SK-N-SH treated with all-trans-retinoic acid at 6 μM for 48 hours (cell line): ENCODE measurements around the gene SNRPE.

Source experiments
- ATAC-seq: fragments of 200-7000 bp; cut with Tn5 transposase; 3 replicates; pipeline ENCODE4 v1.9.1; 2020; ENCODE audit warnings: mild to moderate bottlenecking, moderate library complexity
- ARNTL ChIP-seq: fragments of 450-650 bp; formaldehyde crosslinking; IDR thresholded peaks from 2 replicates; pipeline ENCODE4 v1.5.0; 2020; ENCODE audit warnings: low read depth, mild to moderate bottlenecking, moderate library complexity, borderline replicate concordance
- BACH2 ChIP-seq: fragments of 250-450 bp; sonication (Bioruptor Pico); IDR thresholded peaks from 2 replicates; pipeline ENCODE4 v1.9.0; 2021; ENCODE audit warnings: mild to moderate bottlenecking, borderline replicate concordance
- ESRRG ChIP-seq: fragments of 250-450 bp; sonication (Bioruptor Pico); IDR thresholded peaks from 2 replicates; pipeline ENCODE4 v1.6.1; 2021; ENCODE audit warnings: mild to moderate bottlenecking
- GLIS3 ChIP-seq: fragments of 250-450 bp; sonication (Bioruptor Pico); IDR thresholded peaks from 2 replicates; pipeline ENCODE4 v1.5.0; 2020; ENCODE audit warnings: mild to moderate bottlenecking, moderate library complexity
- OSR1 ChIP-seq: fragments of 250-450 bp; sonication (Bioruptor Pico); IDR thresholded peaks from 2 replicates; pipeline ENCODE4 v1.8.0; 2022; ENCODE audit warnings: moderate library complexity, mild to moderate bottlenecking, inconsistent platforms
- PATZ1 ChIP-seq: fragments of 250-450 bp; sonication (Bioruptor Pico); IDR thresholded peaks from 2 replicates; pipeline ENCODE4 v1.8.0; 2020; ENCODE audit warnings: mild to moderate bottlenecking, moderate library complexity, borderline replicate concordance
- PPARA ChIP-seq: fragments of 250-450 bp; sonication (Bioruptor Pico); IDR thresholded peaks from 2 replicates; pipeline ENCODE4 v1.5.0; 2020; ENCODE audit warnings: mild to moderate bottlenecking, borderline replicate concordance
- RARB ChIP-seq: fragments of 250-450 bp; sonication (Bioruptor Pico); IDR thresholded peaks from 2 replicates; pipeline ENCODE4 v1.8.0; 2021; ENCODE audit warnings: mild to moderate bottlenecking, moderate library complexity
- SNAI2 ChIP-seq: fragments of 250-450 bp; sonication (Bioruptor Pico); IDR thresholded peaks from 2 replicates; pipeline ENCODE4 v1.5.0; 2020; ENCODE audit warnings: mild to moderate bottlenecking, moderate library complexity
- TCF4 ChIP-seq: fragments of 250-450 bp; sonication (Bioruptor Pico); IDR thresholded peaks from 2 replicates; pipeline ENCODE4 v1.8.0; 2021; ENCODE audit warnings: mild to moderate bottlenecking, moderate library complexity, borderline replicate concordance
- TOX ChIP-seq: fragments of 250-450 bp; sonication (Bioruptor Pico); IDR thresholded peaks from 2 replicates; pipeline ENCODE4 v1.8.0; 2021; ENCODE audit warnings: mild to moderate bottlenecking, moderate library complexity, borderline replicate concordance
- TSHZ2 ChIP-seq: fragments of 250-450 bp; sonication (Bioruptor Pico); IDR thresholded peaks from 2 replicates; pipeline ENCODE4 v1.5.0; 2020; ENCODE audit warnings: mild to moderate bottlenecking, moderate library complexity
- ZFP30 ChIP-seq: fragments of 450-650 bp; formaldehyde crosslinking; IDR thresholded peaks from 2 replicates; pipeline ENCODE4 v1.5.0; 2022; ENCODE audit warnings: mild to moderate bottlenecking, moderate library complexity
- ZNF565 ChIP-seq: fragments of 450-650 bp; formaldehyde crosslinking; conservative IDR thresholded peaks from 2 replicates; pipeline ENCODE4 v1.5.0; 2020; ENCODE audit warnings: low read depth, mild to moderate bottlenecking, moderate library complexity
- ZNF70 ChIP-seq: fragments of 450-650 bp; formaldehyde crosslinking; IDR thresholded peaks from 2 replicates; pipeline ENCODE4 v1.5.0; 2020; ENCODE audit warnings: mild to moderate bottlenecking, moderate library complexity
- ZNF8 ChIP-seq: fragments of 450-650 bp; formaldehyde crosslinking; IDR thresholded peaks from 2 replicates; pipeline ENCODE4 v1.5.0; 2020; ENCODE audit warnings: mild to moderate bottlenecking, moderate library complexity
- TF ChIP-seq, protein P1 (sequence below): fragments of 250-450 bp; sonication (Bioruptor Pico); IDR thresholded peaks from 2 replicates; pipeline ENCODE4 v1.5.1; 2021; ENCODE audit warnings: mild to moderate bottlenecking, moderate library complexity
- TF ChIP-seq, protein P2 (sequence below): fragments of 250-450 bp; sonication (Bioruptor Pico); IDR thresholded peaks from 2 replicates; pipeline ENCODE4 v1.8.0; 2021; ENCODE audit warnings: low read depth, mild to moderate bottlenecking, moderate library complexity, borderline replicate concordance

Gene SNRPE

GRCh38 chr1:203898458-203899352 lies 37.3 kb downstream of the SNRPE start:
- ATAC-seq, result no peak
- no peak for TF ChIP-seq RARB (CRISPR knock-in tag)
- no peak for TF ChIP-seq ZNF70 (CRISPR knock-in tag)
- TF ChIP-seq, protein P1, sequence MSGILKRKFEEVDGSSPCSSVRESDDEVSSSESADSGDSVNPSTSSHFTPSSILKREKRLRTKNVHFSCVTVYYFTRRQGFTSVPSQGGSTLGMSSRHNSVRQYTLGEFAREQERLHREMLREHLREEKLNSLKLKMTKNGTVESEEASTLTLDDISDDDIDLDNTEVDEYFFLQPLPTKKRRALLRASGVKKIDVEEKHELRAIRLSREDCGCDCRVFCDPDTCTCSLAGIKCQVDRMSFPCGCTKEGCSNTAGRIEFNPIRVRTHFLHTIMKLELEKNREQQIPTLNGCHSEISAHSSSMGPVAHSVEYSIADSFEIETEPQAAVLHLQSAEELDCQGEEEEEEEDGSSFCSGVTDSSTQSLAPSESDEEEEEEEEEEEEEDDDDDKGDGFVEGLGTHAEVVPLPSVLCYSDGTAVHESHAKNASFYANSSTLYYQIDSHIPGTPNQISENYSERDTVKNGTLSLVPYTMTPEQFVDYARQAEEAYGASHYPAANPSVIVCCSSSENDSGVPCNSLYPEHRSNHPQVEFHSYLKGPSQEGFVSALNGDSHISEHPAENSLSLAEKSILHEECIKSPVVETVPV (CRISPR knock-in tag), result no peak
- TF ChIP-seq PATZ1 (CRISPR knock-in tag), result no peak
- TF ChIP-seq TOX (CRISPR knock-in tag), result no peak
- TF ChIP-seq ZFP30 (CRISPR knock-in tag), result no peak
- no peak for TF ChIP-seq GLIS3
- no peak for TF ChIP-seq ESRRG (CRISPR knock-in tag)
- TF ChIP-seq TCF4, result no peak
- no peak for TF ChIP-seq ZNF8 (CRISPR knock-in tag)
- TF ChIP-seq TSHZ2, result no peak

GRCh38 chr1:203899353-203899716 lies 37.9 kb downstream of the SNRPE start:
- TF ChIP-seq, protein P1 (CRISPR knock-in tag), result no peak
- TF ChIP-seq, protein P2, sequence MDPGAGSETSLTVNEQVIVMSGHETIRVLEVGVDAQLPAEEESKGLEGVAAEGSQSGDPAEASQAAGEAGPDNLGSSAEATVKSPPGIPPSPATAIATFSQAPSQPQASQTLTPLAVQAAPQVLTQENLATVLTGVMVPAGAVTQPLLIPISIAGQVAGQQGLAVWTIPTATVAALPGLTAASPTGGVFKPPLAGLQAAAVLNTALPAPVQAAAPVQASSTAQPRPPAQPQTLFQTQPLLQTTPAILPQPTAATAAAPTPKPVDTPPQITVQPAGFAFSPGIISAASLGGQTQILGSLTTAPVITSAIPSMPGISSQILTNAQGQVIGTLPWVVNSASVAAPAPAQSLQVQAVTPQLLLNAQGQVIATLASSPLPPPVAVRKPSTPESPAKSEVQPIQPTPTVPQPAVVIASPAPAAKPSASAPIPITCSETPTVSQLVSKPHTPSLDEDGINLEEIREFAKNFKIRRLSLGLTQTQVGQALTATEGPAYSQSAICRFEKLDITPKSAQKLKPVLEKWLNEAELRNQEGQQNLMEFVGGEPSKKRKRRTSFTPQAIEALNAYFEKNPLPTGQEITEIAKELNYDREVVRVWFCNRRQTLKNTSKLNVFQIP (CRISPR knock-in tag), result no peak
- TF ChIP-seq PPARA (CRISPR knock-in tag) (no peak), PATZ1 (CRISPR knock-in tag) (no peak), ZNF565 (CRISPR knock-in tag) (no peak), SNAI2 (CRISPR knock-in tag) (no peak), TSHZ2 (no peak), BACH2 (CRISPR knock-in tag) (no peak), ARNTL (CRISPR knock-in tag) (no peak), GLIS3 (no peak), OSR1 (no peak), TCF4 (no peak)
- TF ChIP-seq, all 23 proteins: peak for 0
- ATAC-seq, result no peak
